HuH-7.5 (cell line): ENCODE data around the gene PARD6A.

Source experiments
- DNase-seq: peaks from one replicate; pipeline ENCODE4 v3.0.0; 2011; ENCODE audit warnings: low spot score

The PARD6A gene

DNA sequence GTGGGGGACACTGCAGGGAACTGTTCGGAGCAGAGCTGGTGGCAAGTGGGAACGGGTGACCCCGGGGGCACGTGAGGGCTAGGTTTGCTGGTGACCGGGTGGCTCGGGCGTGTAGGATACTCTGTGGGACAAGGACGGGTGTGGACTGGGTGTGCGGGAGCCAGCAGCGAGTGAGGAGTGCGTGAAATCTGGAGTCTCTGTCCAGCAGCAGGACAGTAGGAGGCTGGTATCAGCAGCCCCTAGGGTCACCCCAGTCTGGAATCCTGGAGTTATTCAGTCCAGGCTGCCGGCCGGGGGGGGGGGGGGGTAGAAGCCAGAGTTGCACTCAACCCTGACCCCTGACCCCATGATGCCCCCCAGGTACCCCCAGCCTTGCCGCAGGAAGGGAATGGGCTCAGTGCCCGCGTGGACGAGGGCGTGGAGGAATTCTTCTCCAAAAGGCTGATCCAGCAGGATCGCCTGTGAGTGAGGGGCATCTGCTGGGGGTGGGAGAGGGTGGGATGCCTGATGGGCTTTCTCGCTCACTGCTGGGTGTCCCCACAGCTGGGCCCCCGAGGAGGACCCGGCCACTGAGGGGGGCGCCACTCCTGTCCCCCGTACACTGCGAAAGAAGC is 6.9 kb upstream of the PARD6A start:
- peak; percentile 75 for DNase-seq

DNA sequence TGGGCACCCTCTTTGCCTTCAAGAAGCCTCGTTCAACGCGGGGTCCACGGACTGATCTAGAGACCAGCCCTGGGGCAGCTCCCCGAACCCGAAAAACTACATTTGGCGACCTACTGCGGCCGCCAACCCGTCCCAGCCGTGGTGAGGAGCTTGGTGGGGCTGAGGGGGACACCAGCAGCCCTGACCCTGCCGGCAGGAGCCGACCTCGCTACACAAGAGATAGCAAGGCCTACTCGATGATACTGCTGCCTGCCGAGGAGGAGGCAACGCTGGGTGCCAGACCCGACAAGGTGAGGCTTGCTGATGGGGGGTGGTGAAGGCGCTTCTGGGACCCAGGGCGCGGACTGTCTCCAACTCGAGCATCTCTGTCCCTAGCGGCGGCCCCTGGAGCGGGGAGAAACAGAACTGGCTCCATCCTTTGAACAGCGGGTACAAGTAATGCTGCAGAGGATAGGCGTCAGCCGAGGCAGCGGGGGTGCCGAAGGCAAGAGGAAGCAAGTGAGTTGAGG is 6.3 kb upstream of the PARD6A start:
- DNase-seq: no peak

DNA sequence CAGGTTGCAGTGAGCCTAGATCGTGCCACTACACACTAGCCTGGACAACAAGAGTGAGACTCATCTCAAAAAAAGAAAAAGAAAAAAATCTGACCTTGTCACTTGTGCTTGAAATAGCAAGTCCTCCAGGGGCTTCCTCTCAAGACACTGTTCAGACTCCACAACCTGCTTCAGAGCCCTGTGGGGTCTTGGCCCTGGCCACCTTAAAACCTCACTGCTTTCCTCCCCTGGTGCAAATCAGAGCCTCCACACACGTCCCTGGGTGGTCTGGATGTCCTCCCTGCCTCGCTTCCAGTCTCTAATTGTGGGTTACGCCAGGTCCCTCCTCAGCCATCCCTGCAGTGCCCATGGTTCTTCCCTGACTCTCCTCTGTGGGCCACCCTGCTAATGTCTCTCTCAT is 5.4 kb upstream of the PARD6A start:
- no peak for DNase-seq

DNA sequence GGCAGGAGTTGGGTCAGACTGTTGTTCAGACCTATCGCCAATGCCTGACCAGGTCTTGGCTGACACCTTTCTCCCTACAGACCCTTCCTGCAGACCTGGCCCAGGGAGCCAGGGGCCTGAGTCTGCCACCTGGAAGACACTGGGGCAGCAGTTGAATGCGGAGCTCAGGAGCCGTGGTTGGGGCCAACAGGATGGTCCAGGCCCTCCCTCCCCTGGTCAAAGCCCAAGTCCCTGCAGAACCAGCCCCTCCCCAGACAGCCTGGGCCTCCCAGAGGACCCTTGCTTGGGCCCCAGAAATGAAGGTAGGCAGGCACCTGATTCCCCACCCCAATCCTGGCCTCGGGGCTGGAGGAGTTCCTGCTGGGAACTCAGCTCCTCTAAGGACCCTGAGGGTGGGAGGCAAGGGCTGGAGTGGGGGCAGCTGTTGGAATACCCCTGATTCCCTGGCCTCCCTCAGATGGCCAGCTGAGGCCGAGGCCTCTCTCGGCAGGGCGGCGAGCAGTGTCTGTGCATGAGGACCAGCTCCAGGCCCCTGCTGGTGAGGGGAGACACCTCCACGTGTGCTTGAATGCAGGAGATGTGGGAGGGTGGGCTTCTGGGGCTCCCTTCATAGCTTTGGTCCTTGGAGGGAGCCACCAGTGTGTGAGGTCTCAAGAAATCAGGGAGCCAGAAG is 4.3 kb upstream of the PARD6A start:
- DNase-seq: no peak

DNA sequence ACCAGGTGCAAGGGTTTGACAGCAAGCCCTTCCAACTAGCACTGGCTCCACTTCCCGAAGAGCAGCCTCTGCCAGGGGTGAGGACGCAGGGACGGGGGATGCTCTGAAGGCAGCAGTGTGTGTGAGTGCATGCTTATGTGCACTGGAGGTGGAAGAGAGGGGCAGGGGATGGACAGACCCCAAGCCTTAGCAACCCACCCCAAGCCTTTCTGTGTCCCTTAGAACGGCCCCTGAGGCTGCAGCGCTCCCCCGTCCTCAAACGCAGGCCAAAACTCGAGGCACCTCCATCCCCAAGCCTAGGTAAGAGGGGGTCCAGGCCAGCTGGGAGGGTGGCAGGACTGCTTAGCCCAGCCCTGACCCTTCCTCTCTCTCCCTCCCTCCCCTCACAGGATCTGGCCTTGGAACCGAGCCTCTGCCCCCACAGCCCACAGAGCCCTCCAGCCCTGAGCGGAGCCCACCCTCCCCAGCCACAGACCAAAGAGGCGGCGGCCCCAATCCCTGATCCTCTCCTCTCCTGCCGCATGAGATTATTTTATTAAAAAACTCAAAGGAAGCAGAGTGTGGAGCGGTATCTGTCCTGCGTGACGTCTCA is 3.6 kb upstream of the PARD6A start:
- DNase-seq: no peak

DNA sequence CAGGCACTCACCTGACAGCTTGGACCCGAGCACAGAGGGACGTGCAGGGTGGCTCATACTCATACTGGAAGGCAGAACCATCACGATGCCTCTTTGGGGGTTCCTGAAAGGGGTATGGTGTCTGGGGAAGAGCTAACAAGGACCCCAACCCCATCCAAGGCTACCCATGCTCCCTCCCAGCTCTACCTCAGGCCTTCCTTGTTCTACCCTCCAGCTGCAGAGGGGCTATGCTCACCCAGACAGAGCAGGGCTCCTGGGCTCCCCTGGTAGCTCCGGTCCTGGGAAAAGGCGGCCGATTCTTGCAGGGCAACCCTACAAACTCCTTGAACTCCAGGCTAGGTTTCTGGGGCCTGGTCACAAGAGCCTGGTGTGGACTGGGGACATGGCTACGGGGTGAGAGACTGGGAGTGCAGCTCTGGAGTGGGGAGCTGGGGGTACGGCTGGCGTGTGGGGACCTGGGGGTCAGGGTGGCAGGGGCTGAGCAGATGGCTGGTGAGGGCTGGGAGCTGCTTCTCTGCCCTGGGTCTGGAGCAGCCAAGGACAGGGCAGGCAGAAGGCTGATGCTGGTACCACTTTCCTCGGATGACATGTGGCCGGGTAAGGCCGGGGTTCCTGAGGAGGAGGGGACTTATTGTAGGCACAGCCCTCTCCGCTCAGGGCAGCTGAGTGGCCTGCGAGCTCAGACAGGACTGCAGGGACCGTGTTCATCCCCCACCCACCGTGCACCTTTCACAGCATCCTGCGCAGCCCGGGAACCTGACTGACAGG is 2.8 kb upstream of the PARD6A start:
- DNase-seq: no peak

DNA sequence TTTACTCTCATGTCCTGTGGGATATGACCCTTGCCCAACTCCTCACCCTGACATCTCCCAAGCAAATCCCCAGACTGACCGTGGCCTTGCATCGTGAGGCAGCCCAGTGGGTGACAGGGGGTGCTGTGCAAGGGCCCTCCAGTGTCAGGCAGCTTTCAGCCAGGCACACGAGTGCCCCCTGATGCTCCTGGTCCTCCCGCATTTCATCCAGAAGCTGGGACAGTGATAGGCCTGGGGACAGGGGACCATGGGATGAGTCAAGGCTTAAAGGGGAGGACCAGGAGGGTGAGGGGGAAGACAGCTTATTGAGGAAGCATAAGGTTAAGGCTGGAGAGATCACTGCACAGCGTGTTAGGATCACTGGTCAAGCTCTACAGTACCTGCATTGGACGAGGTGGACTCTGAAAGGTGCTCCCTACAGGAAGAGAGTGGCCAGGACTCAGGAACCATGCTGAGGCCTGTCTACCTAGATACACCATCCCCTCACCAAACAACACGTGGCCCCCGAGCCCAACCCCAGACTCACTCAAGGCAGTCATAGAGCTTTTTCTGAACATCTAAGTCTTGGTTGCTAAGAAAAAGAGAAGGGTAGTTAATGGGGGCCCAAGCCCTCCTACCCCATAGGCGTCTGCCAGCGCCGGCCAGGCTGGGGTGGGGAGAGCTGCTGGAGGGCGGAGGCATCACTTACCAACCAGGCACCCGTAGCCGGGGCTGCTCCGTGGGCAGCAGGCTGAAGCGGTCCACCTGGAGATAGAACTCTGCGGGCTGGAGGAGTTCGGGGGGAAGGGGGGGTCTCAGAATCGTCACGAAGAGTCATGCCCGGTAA is 1.7 kb upstream of the PARD6A start:
- DNase-seq: no peak

DNA sequence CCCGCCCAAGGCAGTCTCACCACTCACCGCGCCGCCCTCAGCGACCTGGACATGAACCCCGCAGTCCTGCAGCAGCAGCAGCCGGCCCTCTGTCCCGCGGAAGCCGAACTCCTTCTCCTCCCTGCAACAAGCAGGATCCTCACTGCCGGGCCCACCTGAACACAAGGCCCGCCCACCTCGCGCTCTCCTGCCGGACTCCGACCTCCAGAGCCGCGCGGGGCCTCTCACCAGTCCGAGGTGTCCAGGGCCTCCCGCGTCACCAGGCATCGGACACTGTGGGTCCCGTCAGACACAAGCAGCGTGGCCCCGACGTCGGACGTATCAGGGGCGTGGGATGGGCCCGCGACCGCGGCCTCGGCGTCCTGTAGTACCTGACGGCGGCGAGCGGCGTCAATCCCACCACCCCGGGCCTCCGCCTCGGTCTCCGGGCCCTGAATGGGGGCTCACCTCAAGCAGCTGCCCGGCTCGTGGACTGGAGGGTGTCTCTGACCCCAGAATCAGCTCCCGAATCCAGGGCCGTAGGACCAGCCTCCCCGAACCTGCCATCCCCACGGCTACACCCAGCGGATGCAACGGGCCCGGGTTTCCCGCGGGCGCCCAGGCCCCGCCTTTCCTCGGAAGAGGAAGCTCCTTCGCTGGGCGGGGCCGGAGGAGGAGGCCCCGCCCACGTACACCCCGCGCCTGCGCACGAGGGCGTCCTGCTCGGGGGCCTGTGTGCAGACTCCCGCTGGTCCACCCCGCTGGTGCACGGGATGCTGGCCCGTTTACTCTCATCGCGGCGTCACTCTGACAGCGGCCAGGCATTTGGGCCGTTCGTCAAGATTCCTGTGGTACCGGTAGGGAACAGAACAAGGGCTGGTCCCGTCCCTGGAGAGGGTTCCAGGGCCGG is 841 bp upstream of the PARD6A start, which contains the start of gene ACD:
TSS of gene ACD (minus strand) at position 586 of the 889 bp plus-strand sequence. CDS start at position 546, 40 bp downstream.
- peak; percentile 100 for DNase-seq

DNA sequence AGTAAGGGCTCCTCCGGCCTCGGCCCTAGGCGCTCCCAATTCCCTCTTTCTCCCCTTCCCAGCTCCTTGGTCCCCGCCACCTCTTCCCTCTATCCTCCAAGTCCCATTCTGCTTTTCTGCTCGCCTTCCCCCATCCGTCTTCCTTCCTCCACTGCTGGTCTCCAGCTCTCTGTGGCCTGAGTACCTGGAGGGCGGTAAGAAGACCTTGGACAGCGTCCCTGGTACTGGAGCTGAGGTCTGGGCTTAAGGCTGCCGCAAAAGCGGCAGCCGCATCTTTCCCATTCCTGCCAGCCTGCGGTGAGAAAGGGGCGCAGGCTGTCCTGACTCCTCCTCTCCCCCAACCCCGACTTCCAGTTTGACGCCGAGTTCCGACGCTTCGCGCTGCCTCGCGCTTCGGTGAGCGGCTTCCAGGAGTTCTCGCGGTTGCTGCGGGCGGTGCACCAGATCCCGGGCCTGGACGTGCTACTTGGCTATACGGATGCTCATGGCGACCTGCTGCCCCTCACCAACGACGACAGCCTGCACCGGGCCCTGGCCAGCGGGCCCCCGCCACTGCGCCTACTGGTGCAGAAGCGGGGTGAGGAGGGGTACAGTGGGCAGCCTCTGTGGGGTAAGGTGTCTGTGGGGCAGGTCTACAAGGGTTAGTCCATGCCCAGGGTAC is 471 bp downstream of the PARD6A start:
- peak; percentile 72 for DNase-seq

DNA sequence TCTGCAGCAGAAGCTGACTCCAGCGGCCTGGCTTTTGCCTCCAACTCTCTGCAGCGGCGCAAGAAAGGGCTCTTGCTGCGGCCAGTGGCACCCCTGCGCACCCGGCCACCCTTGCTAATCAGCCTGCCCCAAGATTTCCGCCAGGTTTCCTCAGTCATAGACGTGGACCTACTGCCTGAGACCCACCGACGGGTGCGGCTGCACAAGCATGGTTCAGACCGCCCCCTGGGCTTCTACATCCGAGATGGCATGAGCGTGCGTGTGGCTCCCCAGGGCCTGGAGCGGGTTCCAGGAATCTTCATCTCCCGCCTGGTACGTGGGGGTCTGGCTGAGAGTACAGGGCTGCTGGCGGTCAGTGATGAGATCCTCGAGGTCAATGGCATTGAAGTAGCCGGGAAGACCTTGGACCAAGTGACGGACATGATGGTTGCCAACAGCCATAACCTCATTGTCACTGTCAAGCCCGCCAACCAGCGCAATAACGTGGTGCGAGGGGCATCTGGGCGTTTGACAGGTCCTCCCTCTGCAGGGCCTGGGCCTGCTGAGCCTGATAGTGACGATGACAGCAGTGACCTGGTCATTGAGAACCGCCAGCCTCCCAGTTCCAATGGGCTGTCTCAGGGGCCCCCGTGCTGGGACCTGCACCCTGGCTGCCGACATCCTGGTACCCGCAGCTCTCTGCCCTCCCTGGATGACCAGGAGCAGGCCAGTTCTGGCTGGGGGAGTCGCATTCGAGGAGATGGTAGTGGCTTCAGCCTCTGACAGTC is 1.3 kb downstream of the PARD6A start:
- DNase-seq: peak; percentile 25

DNA sequence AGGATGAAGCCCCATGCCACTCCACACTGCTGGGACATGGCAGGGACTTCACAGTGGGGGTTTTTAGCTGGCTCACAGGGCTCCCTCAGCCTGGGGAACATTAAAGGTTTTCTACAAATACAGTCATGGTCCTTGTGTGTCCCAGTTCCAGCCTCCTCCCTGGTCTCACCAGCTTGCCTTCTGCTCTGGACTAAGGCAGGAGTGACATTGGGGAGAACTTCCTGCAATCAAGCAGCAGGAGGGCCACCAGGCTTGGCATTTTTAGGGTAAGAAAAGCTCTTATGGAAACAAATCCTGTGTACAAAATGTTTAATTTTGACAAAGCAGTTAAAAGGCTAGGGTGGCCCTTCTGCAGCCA is 1.9 kb downstream of the PARD6A start:
- DNase-seq: no peak

DNA sequence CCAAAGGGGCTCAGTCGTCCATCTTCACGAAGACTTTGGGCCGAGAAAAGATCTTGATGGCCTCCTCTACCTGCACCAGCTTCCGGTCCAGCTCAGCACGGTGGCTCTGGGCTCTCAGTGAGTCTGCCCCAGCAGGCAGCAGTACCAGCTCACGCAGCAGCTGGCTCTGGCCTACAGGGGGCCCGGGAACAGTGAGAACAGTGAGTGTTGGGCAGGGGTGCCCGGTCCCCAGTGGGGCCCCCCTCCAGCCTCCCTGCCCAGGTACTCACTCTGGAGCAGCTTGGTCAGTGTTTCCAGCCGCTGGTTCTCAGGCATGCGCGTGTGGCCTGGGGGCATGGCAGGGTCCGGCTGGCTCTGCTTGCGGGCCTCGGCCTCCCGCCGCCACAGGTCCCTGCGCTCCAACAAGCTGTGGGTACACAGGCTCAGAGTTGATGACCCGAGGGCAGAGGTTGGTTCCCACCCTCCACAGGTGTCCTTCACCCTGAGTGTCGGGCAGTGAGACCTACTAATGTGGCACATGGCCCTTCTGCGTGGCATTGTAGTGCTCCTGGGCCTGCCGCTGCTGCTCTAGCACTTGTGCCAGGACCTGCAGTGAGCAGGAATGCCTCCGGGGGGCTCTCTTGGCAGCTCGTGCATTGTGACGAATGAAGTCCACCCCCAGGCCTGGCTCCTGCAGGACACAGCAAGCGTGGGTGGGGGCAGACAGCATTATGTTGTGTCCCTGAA is 2.6 kb downstream of the PARD6A start:
- peak; percentile 77 for DNase-seq

DNA sequence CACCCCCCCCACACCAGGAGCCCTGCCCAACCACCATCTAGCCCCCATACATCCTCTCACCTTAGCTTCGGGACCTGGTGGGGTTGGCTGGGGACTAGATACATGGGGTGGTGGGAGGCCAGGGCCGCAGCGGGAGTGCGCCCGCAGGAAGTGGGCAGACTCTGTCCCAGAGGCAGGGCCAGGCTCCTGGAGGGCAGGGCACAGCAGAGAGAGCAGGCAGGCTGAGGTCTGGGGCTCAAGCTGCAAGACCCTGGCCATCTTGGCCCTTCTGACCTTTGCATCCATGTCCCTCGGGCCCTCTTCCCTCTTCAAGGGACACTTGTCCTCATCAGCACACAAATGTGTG is 3.1 kb downstream of the PARD6A start:
- DNase-seq: peak; percentile 19

DNA sequence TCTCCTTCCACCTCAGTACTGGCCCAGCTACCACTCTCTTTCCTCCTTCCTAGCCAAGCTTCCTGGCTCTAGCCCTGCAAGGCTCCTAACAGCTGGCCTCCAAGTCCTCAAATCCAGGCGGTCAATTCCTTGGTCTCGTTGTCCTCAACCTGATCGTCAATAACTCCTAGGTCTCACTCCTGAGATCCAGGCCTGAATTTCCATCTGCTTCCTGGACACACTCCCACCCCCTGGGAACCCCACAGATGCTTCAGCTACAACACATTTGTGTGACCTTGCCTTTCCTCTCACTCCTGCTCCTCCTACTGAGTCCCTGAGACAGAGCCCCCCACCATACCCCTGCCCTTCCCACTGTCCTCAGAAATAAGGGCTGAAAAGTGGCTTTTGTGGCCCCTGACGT is 3.5 kb downstream of the PARD6A start:
- DNase-seq: no peak

DNA sequence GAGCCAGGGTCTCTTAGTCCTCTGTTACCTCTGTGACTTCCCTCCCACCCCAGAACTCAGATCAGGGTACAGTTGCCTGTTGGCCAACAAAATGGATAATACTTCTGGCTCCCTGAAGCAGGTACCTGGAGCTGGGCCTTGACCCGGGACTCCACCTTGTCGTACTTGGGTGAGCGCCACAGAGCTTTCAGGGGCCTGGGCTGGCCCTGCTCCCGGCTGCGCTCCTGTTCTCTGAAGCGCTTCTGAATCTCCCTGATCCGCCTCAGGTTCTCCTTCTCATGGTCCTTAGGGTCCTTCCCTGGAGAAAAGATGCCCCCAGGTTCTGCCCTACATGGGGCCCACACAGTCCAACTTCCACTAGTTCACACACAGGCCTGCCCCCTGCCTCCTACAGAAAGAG is 4.1 kb downstream of the PARD6A start:
- no peak for DNase-seq

DNA sequence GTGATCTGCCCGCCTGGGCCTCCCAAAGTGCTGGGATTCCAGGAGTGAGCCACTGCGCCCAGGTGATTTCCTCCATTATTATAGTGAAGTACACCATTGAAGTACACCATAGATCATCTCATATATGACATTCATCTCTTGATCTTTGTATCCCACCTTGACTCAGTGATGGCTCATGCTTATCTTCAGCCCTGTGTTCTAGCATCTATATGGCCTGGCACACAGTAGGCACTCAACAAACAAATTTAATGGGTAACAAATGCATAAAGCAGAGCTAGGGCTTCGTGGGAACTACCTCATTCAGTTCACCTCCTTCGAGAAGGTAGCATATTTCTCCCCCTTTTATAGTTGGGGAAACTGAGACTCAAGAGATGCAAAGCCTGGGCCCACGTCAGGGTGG is 4.8 kb downstream of the PARD6A start:
- DNase-seq: no peak

DNA sequence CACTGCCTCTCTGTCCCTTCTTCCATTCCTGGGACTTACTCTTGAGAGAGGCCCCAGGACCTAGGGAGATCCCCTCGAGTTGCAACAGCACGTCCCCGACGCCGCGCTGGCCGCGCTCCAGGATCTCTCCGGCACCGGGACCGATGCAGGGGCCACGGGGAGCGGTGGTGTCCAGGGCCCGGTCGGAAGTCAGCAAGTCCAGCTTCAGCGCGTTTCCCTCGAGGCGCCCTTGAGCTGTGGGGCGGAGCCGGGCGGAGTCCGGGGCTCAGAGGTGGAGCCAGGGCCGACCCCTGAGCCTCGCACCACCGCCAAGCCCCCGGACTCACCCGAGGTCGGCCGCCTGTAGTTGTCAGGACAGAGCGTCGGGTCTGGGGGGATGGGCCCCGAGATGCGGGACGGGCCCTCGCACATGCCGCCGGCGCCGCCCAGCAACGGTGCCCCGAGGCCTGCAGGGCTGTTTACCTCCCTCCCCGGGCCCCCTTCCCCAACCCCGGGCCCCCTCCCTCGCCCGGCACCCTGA is 5.3 kb downstream of the PARD6A start:
- DNase-seq: peak; percentile 72

DNA sequence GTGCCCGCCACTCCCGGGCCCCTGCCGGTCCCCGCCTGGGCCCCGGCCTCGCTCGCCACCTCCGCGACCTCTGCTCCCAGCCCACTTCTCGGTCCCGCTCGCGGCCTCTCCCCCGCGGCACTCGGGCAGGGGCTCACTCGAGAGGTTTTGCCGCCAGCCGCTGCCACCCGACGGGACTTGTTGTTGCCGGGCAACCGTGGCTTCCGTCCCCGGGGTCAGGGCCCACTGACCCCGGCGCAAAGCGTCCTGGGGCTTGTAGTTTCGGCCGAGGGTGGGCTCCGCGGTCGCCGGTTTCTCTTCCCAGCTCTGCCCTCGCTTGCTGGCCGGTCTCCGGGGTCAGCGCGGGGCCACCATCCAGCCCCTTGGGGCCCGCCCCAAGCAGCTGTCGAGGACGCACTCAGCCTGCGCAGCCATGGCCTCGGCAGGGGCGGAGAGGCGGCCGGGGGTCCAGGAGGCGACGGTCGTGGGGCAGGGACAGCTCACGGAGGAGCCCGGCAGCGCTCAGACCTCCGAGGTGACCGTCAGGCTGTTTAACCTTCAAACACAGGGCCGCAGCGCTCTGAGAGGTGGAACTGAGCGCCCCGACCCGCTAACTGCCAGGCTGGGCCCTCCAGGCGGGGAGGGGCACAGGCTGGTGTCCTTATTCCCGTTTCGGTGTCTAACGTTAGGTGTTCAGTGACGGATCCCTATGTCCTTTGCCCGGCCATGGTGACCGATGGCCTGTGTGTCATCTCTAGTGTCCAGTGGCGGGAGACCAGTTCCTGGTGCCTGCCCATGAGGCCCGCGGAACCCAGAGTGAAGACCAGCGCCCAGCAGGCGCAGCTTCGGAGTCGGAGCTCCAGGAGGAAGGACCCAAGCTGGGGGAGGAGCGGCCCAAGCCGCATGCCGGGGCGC is 6.0 kb downstream of the PARD6A start, which contains the start of the genes C16orf86 and ENKD1:
TSS of gene C16orf86 (plus strand) at position 256 of the 894 bp plus-strand sequence. CDS start at position 413, 157 bp downstream.
TSS of gene ENKD1 (minus strand) at position 192 of the 894 bp plus-strand sequence. CDS start 308 bp downstream, outside the sequence.
- DNase-seq: peak; percentile 99
